Measurements from ENCODE around the gene ING3.
"Not testable (repeated sequence)": the region's sequence is repeated elsewhere in the genome, so short reads cannot be mapped to it uniquely, and the experiment has no call there.

ING3 gene

DNA sequence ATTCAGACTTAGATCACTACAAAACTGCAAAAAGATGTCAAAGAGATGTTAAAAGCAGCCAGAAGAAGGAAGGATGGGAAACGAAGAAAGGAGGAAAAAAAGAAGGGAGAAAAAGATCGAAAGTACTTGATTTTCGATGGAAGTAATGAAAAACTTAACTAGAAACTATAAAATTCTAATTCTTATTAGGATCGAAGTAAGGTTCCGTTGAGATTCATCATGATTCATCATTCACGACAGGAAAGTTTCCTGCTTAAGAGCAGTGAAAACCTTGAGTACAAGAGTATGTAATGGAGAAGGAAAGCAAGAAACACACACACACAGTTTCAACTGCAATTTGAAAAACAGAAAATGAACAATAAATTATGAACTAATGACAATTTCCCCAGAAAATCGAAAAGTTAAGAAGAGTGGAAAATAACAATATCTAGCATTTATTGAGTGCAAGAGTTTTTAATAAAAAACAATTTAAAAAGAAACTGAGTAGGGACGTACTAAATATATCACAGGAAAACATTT is 1.1 kb upstream of the ING3 start:
- in situ Hi-C loops (cut with MboI; ENCODE audit: low pct_unique_long_range_greater_than_20kb, low sequenced_read_pairs) = no loop called here

DNA sequence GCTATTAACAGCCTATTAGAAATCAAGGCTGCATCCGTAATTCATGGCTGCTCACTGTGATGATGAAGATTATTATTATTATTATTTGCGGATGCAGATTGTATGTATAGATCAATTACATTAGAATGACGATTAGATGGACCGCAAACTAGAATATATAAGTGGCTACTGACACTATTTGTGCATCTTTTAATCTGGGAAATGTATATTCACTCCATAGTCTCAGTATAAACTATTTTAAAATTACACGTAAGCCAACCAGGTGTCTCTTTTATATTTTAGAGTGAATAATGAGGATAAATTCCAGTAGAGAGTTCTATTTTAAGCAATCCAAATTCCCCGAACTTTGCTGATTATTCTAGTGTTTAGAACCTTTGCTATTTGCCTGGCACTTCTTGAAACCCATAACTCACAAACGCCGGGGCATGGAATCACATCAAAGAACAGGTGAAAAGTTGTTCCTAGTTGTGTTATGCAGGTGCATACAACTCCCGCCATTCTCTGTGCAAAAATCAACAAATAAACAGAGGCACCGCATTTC is 509 bp upstream of the ING3 start:
- in situ Hi-C loops (cut with MboI; ENCODE audit: low pct_unique_long_range_greater_than_20kb, low sequenced_read_pairs) = no loop called here

More for the DNA sequence above, 1.1 kb upstream of the ING3 start:
- peak; percentile 5 for DNase-seq

DNA sequence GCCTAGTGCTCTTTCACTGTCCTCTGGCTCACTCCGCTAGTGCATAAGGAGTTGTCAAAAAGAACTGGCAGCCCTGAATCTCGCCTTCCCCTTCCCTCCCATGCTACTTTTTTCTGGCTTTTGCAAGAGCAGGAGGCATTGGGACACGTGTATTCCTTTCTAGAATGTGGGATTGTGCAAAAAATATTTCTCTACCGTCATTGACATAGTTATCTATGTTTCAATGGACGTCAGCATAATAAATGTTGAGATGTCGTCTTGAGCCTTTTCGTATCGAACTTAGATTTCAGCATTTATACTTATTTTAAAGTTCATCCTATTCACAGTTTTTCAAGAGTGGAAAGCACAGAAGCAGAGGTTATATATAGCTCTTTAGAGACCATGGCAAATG is 727 bp downstream of the ING3 start:
- in situ Hi-C loops (cut with MboI; ENCODE audit: low pct_unique_long_range_greater_than_20kb, low sequenced_read_pairs) = no loop called here
- no peak for DNase-seq

More for the DNA sequence above, 509 bp upstream of the ING3 start:
- no peak for DNase-seq

DNA sequence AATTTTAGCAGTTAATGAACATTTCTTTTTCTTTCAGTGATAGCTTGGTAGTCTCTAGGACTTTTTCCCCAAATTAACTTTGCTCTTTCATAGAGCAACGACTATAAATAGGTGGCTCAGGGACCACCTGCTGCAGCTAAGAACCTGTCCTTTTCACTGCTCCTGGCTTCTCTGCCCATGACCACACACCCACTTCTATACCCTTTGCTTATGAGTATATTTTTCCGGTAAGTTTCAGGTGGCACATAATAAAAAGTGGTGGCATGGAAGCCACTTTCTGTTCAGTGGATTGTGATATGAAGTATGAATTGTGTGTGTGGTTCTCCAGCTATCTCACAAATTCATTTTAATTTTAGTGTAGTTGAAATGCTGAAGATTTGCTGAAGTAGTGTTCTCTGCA is 1.2 kb downstream of the ING3 start:
- in situ Hi-C loops (cut with MboI; ENCODE audit: low pct_unique_long_range_greater_than_20kb, low sequenced_read_pairs) = no loop called here
- DNase-seq = peak; percentile 8

DNA sequence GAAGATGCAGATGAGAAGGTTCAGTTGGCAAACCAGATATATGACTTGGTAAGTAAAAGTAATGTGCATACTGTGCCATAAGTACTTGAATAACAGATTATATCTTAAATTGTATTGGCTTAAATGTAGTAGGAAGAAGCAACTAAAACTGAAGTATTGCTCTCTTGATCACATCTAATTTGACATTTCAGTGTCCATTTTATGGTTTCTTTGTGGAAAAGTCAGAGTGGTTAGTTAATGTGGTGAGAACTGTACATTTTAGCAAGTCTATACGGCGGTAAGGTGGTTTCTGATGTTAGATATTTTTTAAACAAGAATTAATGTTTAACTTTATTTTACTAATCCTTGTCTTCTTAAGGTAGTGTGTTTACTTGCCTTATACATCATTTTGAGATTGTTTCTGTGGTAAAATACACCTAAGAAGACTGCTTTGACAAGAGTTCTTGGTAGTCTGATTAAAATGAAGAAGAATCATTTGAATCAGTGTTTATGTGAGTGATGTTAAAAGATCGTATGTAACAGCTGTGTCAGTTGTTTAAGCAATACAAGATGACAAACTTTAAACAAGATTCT is 5.1 kb downstream of the ING3 start:
- DNase-seq = no peak
- in situ Hi-C loops (cut with MboI; ENCODE audit: low pct_unique_long_range_greater_than_20kb, low sequenced_read_pairs) = no loop called here

DNA sequence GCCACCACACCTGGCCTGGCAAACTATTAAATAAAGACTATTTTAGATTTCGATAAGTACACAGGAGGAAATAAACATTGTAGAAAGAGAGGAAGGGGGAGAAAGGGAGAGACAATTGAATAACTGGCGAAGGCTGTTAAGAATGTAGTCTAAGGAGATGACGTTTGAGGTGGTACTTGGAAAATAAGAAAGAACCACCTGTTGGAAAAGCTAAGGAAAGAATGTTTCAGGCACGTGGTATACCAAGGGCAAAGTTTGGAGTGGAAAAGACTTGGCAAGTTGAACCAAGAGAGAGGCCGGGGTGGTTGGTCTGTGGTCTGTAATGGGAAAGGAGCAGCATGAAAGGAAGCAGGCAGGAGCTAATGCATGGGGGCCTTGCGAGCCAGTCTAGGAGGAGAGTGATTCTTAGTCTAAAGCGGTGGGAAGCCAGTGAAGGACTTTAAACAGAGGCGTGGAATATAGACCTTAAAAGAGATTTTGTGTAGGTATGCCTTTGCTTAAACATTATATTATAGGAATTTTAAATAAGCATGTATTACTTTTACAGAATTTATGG is 9.4 kb downstream of the ING3 start:
- in situ Hi-C loops (cut with MboI; ENCODE audit: low pct_unique_long_range_greater_than_20kb, low sequenced_read_pairs) = no loop called here
- DNase-seq = no peak

DNA sequence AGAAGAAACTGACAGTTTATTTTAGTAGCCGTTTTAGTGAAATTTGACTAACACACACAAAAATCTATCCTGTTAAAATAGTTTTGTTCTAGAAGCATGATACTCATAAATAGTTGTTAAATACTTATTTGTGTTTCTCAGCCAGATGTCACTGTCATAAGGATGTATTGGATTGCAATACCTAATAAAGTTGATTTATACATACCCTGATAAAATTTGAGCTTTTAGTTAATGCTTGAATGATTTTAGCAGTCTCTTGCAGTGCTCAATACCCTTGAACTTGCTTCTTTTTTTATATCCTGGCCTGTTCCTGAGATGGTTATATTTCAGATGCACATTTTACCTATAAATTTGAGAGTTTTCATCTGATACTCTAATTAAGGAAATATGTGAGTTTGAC is 10.1 kb downstream of the ING3 start:
- no peak for DNase-seq
- in situ Hi-C loops (cut with MboI; ENCODE audit: low pct_unique_long_range_greater_than_20kb, low sequenced_read_pairs) = no loop called here

DNA sequence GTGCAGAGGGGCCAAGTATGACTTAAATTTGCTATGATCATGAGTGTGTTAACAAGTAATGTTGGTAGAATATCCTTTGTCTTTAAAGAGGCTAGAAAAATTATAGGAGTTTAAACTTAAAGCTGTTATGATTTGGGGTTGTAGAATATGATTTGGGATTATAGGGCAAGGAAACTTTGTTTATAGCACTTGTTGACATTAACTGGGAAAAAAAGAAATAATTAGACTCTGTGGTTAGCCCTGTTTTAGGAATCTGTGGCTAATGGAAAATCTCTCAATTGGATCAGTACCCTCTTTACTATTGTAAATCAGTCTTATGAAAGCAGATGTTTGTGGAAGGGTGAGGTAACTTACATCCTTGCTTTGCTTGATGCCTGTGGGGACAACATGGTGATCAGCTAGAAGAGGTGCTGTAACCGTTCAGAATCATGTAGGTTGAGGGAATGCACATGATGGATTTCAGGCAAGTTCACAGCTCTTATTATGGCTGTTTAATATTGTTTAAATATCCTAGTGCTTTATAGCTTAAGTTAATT is 11.1 kb downstream of the ING3 start:
- no peak for DNase-seq
- in situ Hi-C loops (cut with MboI; ENCODE audit: low pct_unique_long_range_greater_than_20kb, low sequenced_read_pairs) = no loop called here

DNA sequence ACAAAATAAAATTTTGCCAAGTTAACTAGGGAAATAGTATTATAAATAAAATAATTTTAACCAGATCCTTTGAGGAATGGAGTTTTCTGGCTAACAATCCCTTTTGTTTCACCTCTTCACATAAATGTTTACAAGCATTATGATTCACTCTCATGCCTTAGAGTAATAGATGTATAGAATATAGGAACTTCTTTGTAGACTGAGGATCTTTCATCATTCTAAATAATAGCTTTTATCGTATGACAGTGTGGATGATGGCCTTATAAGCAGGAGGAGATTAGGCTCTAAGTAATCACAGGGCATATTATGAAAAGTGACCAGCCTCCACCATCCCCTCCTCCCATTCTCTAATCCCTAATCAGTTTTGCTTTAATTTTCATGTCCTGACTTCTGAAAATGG is 13.5 kb downstream of the ING3 start:
- no peak for DNase-seq
- in situ Hi-C loops (cut with MboI; ENCODE audit: low pct_unique_long_range_greater_than_20kb, low sequenced_read_pairs) = no loop called here

DNA sequence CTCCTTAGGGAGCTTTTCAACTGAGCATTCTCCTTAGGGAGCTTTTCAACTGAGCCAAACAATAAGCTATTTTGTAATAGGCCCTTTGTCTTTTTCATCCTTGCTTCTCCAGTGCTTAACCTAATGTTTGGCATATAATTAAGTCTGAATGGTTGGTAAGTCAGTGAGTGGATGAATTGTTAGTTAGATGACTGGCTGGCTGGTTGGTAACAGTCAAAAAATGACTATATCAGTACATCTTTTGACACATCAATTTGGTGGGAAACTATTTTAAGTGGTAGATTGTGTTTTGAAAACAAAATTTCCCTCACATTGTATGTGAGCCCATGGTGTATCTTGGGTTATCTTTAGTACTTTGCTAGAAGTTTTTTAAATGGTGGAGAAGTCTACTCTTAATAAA is 16.4 kb downstream of the ING3 start:
- in situ Hi-C loops (cut with MboI; ENCODE audit: low pct_unique_long_range_greater_than_20kb, low sequenced_read_pairs) = no loop called here
- DNase-seq = no peak

DNA sequence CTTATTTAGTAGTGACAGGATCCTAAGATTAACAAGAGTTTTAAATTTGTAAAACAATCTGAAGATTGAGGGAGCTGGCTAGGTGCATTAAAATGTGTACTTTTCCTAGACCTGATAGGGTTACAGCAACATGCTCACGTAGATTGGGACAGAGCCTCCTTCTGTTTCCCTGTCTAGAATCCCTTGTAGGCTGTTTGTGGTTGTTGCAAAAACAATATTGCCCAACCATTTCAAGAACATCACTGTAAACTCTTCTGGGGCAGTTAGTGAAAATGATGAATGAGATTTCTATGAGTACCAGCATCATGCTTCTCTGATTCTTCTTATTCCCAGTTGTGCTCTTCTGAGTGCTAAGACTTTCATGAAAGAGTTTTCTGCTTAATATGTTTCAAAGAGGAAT is 23.3 kb downstream of the ING3 start:
- DNase-seq = no peak

DNA sequence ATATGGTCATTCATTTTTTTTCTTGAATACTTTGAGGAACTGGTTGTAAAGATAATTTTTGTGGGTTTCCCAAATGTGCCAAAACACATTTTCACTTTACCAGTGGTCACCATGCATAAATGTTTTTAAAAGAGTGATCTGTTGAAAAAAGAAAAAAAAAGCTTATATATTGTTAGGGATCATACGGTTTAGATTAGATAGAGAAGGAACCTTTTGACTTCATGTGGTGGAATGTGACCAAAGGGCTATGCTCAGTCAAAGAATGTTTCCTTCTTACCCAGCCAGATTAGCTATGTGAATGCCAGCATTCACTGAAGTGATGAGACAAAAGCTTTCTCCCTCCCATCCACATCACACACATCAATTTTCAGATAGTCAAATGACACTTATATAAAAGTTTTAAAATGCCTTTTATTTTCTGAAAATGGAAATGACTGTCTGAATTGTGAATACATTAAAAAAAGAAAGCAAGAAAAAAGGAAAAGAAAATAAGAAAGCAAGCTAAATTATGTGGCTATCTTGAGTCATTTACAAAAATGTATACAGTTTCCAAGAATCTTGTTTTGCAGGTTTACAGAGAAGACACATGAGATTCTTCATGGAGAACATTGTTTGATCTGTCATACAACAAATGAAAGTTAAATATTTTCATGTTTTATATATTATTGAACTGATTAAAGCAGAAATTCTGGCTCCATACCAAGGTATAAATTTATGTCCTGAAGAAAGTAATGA is 29.4 kb downstream of the ING3 start:
- in situ Hi-C loops (cut with MboI; ENCODE audit: low pct_unique_long_range_greater_than_20kb, low sequenced_read_pairs) = loop anchor here (10.0 kb wide), 1 partner anchor 95 kb away; no protein-coding TSS in a partner anchor
- no peak for DNase-seq

More for the DNA sequence above, 23.3 kb downstream of the ING3 start:
- in situ Hi-C loops (cut with MboI; ENCODE audit: low pct_unique_long_range_greater_than_20kb, low sequenced_read_pairs) = no loop called here

DNA sequence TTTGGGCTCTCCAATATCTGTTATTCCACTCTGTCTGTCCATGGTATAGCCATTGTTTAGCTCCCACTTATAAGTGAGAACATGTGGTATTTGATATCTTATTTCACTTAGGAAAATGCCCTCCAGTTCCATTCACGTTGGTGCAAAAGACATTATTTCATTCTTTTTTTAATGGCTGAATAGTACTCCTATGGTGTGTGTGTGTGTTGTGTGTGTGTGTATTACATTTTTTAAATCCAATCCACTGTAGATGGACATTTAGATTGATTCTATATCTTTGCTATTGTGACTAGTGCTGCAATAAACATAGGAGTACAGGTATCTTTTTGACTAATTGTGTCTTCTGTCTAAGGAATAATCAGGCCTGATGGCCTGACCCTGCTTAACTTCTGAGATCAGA is 30.5 kb downstream of the ING3 start:
- DNase-seq = no peak
- in situ Hi-C loops (cut with MboI; ENCODE audit: low pct_unique_long_range_greater_than_20kb, low sequenced_read_pairs) = loop anchor here (10.0 kb wide), 1 partner anchor 94 kb away; no protein-coding TSS in a partner anchor

DNA sequence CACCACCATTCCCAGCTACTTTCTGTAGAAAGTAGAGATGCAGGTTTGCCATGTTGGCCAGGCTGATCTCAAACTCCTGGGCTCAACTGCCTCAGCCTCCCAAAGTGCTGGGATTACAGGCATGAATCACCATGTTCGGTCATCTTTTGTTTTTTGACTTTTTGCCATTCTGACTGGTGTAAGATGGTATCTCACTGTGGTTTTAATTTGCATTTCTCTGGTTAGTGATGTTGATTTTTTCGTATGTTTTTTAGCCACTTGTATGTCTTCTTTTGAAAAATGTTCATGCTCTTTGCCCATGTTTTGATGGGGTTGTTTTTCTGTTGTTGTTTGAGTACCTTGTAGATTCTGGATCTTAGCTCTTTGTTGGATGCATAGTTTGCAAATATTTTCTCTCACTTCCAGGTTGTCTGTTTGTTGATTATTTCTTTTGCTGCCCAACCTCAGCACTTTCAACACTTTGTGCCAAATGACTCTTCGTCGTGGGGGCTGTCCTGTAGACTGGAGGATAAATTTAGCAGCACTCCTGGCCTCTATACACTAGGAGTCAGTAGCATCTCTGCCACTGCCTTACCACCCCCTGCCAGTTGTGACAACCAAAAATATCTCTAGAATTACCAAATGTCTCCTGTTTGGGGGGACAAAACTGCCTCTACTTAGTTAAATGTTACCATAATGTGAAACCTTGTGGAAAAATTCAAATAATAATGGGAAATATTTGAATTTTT is 31.5 kb downstream of the ING3 start:
- in situ Hi-C loops (cut with MboI; ENCODE audit: low pct_unique_long_range_greater_than_20kb, low sequenced_read_pairs) = loop anchor here (10.0 kb wide), 1 partner anchor 93 kb away; no protein-coding TSS in a partner anchor
- DNase-seq = no peak

DNA sequence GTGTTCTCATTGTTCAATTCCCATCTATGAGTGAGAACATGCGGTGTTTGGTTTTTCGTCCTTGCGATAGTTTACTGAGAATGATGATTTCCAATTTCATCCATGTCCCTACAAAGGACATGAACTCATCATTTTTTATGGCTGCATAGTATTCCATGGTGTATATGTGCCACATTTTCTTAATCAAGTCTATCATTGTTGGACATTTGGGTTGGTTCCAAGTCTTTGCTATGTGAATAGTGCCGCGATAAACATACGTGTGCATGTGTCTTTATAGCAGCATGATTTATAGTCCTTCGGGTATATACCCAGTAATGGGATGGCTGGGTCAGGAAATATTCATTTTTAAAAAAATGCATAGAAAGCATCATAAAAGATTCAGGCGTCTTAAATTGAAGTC is 33.0 kb downstream of the ING3 start:
- in situ Hi-C loops (cut with MboI; ENCODE audit: low pct_unique_long_range_greater_than_20kb, low sequenced_read_pairs) = loop anchor here (10.0 kb wide), 1 partner anchor 91 kb away; no protein-coding TSS in a partner anchor
- DNase-seq = not testable (repeated sequence)

DNA sequence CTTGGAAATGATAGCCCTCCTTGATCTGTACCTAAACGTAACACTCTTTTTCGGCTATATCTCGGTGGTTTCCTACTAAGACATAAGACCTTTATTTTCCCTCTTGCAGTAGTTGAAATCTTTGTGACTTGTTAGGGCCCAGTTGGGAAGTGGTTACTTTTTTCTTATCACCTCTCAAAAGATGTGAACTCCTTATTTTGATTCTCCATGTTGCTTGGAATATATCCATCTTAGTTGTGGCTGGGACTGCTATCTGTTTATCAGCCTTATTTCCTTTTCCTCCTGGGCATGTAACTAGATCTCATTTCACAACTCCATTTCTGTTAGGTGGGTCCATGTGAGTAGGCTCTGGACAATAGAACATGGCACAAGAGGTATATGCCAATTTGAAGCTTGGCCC is 33.8 kb downstream of the ING3 start:
- no peak for DNase-seq
- in situ Hi-C loops (cut with MboI; ENCODE audit: low pct_unique_long_range_greater_than_20kb, low sequenced_read_pairs) = loop anchor here (10.0 kb wide), 1 partner anchor 90 kb away; no protein-coding TSS in a partner anchor

DNA sequence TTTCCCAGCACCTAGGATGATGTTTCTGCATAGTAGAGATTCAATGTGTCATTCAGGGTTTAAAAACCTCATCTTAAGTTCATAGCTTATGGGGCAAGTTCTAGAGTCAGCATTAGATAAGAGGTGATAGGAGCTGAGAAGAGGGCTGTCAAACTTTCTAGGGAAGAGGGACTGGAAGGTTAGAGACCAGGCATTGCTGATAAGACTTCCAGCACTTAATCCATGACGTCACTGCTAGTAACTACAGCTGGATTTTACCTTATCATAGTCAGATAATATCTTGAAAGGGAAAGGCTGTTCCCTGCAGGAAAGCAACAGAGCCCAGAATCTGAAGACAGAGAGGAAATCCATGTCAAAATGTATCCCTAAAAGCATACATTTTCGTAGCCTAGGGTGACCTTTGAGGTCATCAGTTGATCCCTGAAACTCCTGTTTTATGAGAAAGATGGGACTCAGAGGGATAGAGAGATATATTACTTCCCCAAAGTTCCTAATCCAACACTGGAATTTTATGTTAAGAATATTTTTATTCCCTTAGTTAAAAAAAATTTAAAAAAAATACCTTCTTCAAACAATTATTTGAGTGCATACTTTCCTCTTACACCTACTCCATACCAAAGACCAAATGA is 34.7 kb downstream of the ING3 start:
- in situ Hi-C loops (cut with MboI; ENCODE audit: low pct_unique_long_range_greater_than_20kb, low sequenced_read_pairs) = loop anchor here (10.0 kb wide), 1 partner anchor 90 kb away; no protein-coding TSS in a partner anchor
- DNase-seq = no peak

DNA sequence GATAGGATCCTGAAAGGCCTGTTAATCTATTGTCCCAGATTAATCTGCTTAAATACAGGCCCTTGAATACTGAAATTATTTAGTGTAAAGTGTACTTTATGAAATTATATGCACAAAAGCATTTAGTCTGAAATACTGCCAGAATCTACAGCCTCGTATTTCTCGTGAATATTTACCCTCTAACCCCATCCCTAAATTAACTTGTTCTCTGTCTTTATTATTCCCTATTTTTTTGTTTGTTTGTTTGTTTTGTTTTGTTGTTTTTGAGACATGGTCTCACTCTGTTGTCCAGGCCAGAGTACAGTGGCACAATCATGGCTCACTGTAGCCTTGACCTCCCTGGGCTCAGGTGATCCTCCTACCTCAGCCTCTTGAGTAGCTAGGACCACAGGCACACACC is 35.3 kb downstream of the ING3 start:
- no peak for DNase-seq
- in situ Hi-C loops (cut with MboI; ENCODE audit: low pct_unique_long_range_greater_than_20kb, low sequenced_read_pairs) = loop anchor here (10.0 kb wide), 1 partner anchor 89 kb away; no protein-coding TSS in a partner anchor

Data from KBM-7 (cell line).